ENCODE measurements around the gene COX15. TPM values are rescaled to one million over a fixed set of nuclear protein-coding genes. Genes with fewer than 3 reads are reported as not detected.

COX15 gene
- total RNA-seq, 1 donor from 2014 or later = 52.6 TPM

- no peak overlapping the region for H3K27ac Mint-ChIP-seq
- peaks cover 16% of the 10 kb centered on the region for H3K36me3 Mint-ChIP-seq
- H3K4me3 Mint-ChIP-seq = no peak overlapping the region
- H3K27me3 Mint-ChIP-seq (ENCODE audit: low read depth) = no peaks in the 10 kb centered on the region
- no peak for TF ChIP-seq CTCF (IDR thresholded peaks at IDR 0.05; ENCODE audit: unreplicated experiment)
- no peak for DNase-seq (ENCODE audit: low spot score in 2 of 2, unreplicated experiment in 2 of 2)
- H3K9me3 Mint-ChIP-seq = no peaks in the 10 kb centered on the region
- no peaks in the 10 kb centered on the region for H3K4me1 Mint-ChIP-seq
Observed at GRCh38 chr10:99685597-99685967, 46.3 kb downstream of the COX15 start.

GRCh38 chr10:99682752-99683151, 49.2 kb downstream of the COX15 start:
- no peak overlapping the region for H3K27ac Mint-ChIP-seq
- H3K4me1 Mint-ChIP-seq = no peaks in the 10 kb centered on the region
- no peaks in the 10 kb centered on the region for H3K9me3 Mint-ChIP-seq
- H3K36me3 Mint-ChIP-seq = peaks cover 20% of the 10 kb centered on the region
- TF ChIP-seq CTCF (IDR thresholded peaks at IDR 0.05; ENCODE audit: unreplicated experiment) = no peak
- no peaks in the 10 kb centered on the region for H3K27me3 Mint-ChIP-seq (ENCODE audit: low read depth)
- DNase-seq (ENCODE audit: low spot score in 2 of 2, unreplicated experiment in 2 of 2) = no peak
- H3K4me3 Mint-ChIP-seq = no peak overlapping the region

Other genes with a start within 250 kb of the COX15 start
- not detected in 3 replicates for gene NKX2-3, start 199.2 kb downstream of the COX15 start, total RNA-seq
- 41.2 to 44.8 TPM (median 41.4 TPM) in 3 replicates for gene SLC25A28, start 111.7 kb downstream of the COX15 start, total RNA-seq
- gene ENTPD7, start 72.6 kb downstream of the COX15 start, total RNA-seq = 20.6 to 21.2 TPM (median 21.1 TPM) in 3 replicates
- 10.4 to 13.3 TPM (median 10.6 TPM) in 3 replicates for gene CUTC, start 107 bp upstream of the COX15 start, total RNA-seq
- 0.71 to 0.87 TPM (median 0.79 TPM) in 3 replicates for gene ABCC2, start 50.5 kb upstream of the COX15 start, total RNA-seq

Data from mesothelial cell of epicardium (in vitro differentiated cells).